HG02571 (cell line): Measurements from ENCODE around the gene PPIL6.
"Not testable (repeated sequence)": the region's sequence is repeated elsewhere in the genome, so short reads cannot be mapped to it uniquely, and the experiment has no call there.

Experiments
- ATAC-seq: cut with Tn5 transposase; IDR thresholded peaks from one replicate; pipeline ENCODE4 v1.9.1; 2021; ENCODE audit warnings: mild to moderate bottlenecking, moderate library complexity; ENCODE audit not compliant: unreplicated experiment

The PPIL6 gene

DNA sequence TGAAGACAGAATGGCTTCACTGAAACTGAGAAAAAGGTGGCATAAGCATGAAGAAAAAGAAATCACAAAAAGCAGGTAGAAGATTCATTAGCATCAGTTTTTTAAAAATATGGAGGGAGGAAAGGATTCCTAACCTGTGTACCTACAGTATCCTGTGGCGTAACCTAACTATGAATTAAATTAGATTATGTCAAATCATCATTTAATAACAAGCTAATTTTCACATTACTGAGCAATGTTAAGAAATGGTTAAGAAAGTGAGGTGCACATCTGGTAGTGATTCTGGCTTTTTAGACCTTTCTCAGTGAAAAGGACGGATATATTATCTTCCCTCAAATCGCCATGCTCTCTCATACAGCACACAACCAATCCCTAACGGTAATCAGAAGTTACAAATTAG, 70.7 kb downstream of the PPIL6 start:
- no peak for ATAC-seq

GRCh38 chr6:109364382-109365078, 75.9 kb downstream of the PPIL6 start:
- not testable (repeated sequence) for ATAC-seq

DNA sequence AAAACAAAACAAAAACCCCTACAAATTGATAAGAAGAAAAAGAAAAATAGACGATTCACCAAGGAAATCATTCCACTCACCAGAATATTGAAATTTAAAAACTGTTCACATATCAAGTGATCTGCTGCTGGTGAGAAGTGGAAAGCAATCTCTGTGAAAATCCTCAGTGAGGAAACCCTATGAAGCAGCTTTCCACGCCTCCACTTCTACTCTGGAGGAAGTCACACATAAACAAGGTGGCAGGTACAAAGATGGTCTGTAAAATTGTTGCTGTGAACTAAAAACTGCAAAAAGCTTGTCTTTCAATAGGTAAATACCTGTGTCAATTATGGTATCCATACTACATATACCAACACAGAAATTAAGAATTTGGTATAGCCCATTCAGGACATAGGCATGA, 76.7 kb downstream of the PPIL6 start:
- no peak for ATAC-seq

DNA sequence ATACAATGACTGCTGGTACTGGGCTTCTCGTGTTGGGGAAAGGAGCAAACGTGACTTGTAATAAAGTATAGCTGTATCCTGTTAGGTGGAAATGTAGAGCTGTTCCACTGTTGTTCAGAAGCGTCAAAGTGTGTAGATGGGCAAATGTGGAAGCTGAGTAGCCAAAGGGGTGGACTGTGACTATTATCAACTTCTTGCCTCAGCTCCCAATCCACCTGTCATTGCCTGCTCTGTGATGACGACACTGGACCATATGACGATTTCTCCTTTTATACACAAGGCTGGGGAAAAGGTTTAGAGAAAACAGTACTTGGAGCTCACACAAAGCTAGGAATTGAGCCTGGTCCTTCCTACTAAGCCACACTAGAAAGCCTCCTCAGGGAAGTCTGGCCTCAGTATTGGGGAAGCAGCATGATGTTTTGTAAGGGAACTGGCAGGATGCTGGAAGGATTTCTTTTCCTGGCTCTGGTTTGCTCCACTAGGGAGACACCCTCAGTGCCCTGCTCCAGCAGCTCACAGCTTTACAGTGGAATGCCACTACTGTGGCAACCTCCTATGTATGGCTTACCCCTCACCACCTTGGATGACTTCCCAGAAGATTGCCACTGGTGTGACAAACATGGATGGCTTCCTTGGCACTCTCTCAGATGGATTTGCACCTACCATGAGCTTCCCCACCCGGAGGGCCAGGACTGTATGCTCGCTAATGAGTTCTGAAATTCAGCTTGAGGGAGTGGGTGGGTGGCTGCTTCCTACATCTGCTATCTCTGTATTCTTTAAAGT, 78.1 kb downstream of the PPIL6 start:
- no peak for ATAC-seq

DNA sequence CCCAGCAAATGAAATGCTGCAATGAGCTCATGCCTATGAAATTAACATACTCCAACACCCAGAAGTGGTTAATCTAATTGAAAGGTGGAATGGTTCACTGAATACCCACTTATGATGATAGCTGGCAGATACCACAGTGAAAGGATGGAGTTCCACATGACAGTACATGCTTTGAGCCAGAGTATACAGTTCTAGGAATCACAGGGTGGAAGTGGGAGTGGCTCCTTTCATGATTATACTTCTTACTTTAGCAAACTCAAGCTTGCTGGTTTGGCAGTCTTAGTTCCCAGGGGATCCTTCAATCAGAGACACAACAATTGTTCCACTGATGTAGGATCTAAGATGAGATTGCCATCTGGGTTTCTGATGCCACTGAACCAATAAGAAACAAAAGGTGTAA, 79.6 kb downstream of the PPIL6 start:
- ATAC-seq = no peak

DNA sequence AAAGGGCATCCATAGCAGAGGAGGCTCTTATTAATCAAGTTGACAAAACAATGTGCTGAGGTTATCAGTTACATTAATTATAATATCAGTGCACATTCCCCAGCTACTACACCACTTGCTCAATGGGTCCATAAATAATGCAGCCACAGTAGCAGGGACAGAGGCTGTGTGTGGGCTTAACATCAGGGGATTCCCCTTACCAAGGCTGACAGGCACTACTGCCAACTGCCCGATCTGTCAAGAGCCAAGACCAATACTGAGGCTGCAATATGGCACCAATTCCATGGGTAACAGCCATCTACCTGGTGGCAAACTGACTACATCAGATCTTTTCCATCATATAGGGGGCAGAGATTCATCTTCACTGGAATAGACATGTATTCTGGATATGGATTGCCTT, 80.1 kb downstream of the PPIL6 start:
- ATAC-seq = no peak

DNA sequence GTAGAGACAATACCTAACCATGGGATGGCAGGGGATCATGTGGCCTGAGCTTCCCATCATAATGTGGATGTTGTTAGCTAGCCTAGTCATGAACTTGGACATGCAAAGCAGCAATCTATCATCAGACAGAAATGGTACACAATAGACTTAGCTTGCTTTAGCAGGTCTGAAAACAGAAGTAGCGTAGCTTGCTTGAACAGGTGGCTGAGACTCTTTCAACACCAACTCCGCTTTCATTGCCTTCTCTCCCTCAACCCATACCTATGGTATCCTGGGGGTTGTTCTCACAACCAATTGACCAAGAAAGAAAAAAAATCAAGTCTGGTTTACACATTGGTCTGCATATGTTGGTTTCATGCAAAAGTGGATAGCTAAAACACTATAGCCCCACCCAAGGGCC, 81.2 kb downstream of the PPIL6 start:
- no peak for ATAC-seq

GRCh38 chr6:109358204-109358603, 82.2 kb downstream of the PPIL6 start:
- no peak for ATAC-seq

DNA sequence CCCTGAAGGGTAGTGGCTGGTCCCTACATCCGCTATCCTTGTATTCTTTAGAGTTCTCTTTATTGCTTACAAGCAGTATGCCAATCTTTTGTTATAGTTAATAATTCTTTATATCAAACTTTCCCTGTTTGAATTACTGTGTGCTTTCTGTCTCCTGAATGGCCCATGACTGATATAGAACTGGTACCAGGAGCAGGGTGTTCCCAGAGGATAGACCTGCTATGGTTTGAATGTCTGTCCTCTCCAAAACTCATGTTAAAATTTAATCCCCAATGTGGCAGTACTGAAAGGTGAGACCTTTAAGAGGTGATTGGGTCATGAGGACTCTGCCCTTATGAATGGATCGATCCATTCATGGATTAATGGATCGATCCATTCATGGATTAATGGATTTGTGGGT, 84.2 kb downstream of the PPIL6 start:
- no peak for ATAC-seq

DNA sequence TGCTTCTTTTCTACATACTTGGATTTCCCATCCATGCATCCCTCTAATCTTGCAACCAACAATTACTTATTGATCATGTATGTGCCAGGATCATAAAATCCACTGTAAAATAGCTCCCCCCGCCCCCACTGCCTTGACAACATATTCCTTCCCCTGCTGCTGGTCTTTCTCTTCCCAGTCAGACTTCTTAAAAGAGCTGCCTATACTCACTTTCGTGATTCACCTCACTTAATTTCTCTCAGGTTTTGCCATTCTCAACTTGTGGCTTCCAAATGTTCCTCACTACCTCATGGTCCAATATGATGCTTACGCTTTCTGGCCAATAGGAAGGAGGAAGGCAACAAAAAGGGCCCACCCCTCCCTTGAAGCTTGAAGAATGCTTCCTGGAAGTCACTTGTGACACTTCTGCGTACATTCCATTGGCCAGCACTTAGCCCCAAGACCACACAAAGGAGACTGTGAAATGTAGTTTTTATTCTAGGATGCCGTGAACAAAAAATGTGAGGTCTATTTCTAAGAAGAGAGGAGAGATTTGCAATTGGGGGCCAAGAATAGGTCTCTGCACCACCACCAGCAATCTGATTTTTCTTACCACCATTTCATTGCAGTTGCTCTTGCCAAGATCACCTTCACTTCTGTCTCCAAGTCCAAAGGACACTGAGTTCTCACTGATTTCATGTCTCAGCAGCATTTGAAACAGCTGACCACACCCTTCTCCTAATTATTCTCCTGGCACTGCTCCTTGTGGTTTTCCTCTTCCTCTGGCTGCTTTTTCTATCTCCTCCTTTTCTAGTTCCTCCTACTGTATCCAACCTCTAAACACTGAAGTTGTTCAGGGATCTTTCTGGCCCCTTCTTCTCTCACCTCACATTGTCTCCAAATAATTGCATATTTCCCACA, 88.9 kb downstream of the PPIL6 start:
- no peak for ATAC-seq

- ATAC-seq = no peak
These were observed 90.9 kb downstream of the PPIL6 start for GRCh38 chr6:109349419-109349987.

DNA sequence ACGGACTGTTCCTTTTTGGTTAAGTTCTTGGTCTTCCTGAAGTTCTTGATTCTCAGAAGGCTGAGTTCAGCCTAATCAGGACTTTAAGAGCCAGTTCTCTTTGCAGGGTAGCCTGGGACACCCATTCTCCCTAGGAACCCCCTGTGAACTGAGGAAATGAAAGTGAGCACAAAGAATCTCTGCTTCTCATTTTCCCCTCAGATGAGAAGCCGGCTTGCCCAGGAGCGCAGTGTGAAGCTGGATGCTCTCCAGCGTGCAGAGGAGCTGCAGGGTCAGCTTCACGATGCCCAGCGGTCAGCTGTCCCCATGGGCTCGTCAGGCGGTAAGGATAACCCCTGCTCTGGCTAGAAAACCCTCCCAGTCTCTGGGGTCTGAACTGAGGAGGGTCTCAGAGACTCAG, 92.2 kb downstream of the PPIL6 start:
- ATAC-seq = no peak

GRCh38 chr6:109347779-109348178, 92.6 kb downstream of the PPIL6 start:
- no peak for ATAC-seq

GRCh38 chr6:109345986-109346385, 94.4 kb downstream of the PPIL6 start:
- ATAC-seq = no peak

GRCh38 chr6:109344226-109344625, 96.2 kb downstream of the PPIL6 start:
- ATAC-seq = no peak

DNA sequence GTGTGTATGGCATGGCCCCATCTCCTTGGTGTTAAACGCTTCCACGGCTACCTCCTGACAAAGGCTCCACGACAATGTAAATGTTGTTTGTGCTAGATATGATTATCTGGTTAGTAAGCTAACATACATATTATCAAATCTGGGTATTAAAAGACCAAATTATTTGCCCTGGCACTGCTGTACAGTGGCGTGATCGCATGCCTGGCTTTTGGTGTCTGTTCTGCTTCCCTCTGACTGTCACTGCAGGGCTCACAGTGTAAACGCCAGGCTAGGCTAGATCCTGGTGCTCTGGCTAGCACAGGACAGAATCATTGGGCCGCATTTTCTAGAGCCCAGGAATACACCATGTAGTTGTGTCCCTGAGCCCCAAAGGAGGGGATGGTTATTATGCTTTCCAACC, 96.9 kb downstream of the PPIL6 start:
- ATAC-seq = no peak

- no peak for ATAC-seq
These were observed 97.5 kb downstream of the PPIL6 start for GRCh38 chr6:109342911-109343310.

- ATAC-seq = no peak
These were observed 97.9 kb downstream of the PPIL6 start for GRCh38 chr6:109342506-109342905.

DNA sequence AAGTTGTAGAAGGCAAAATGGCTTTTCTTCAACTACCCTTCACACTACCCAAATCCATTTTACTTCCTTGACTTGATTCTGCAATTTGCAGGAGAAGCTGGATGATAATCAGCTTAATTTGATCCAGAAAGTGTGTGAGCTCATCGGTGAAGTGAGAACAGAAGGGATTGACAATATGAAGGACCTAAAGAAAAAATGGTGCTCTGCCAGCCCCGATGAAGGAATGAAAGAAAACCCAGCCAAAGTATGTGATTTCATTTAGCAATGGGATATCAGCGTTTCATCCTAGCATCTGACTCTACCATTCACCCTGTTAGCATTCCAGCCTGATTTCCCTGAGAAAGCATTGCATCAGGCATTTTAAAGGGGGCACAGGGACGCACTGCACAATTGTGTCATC, 99.6 kb downstream of the PPIL6 start:
- ATAC-seq = no peak
